NB4 (cell line): Measurements from ENCODE around the gene CCNB2.
A peak's percentile ranks its signal among the peaks of the same experiment; 100 is the strongest.

Experiments used
- CTCF ChIP-seq: IDR thresholded peaks from one replicate; pipeline ENCODE4 v1.5.1; 2012; ENCODE audit warnings: low read depth, low read length
- MAX ChIP-seq: IDR thresholded peaks from 2 replicates; pipeline ENCODE4 v1.6.1; 2011; ENCODE audit warnings: low read depth, low read length
- POLR2A ChIP-seq: IDR thresholded peaks from 2 replicates; pipeline ENCODE4 v1.6.1; 2011; ENCODE audit warnings: mild to moderate bottlenecking; ENCODE audit not compliant: insufficient read length; ENCODE audit errors: extremely low read depth

- TF ChIP-seq POLR2A = no peak
- peak; percentile 43 for TF ChIP-seq CTCF
- no peak for TF ChIP-seq MAX
Measured at GRCh38 chr15:59160880-59161593, 56.1 kb downstream of the CCNB2 start.
